K562 (cell line): ENCODE results near the gene RPL27A. TPM values are rescaled to one million over a fixed set of nuclear protein-coding genes. Genes with fewer than 3 reads are reported as not detected.
A peak's percentile ranks its signal among the peaks of the same experiment; 100 is the strongest.

Source experiments
- ATAC-seq: fragments of 200-7000 bp; cut with Tn5 transposase; 3 replicates; pipeline ENCODE4 v1.9.1; 2020; ENCODE audit warnings: moderate library complexity
- BruUV-seq: library from RNA; stranded (reverse); fragments of 400-500 nt; replicated peaks from 2 replicates; lab custom pipeline; 2021; lab: Mats Ljungman, UMichigan
- CTCF ChIA-PET: fragments of 300-600 bp; formaldehyde crosslinking; extraction: SDS; loops from one replicate; lab custom pipeline; 2021; ENCODE audit warnings: low intra/inter-chr PET ratio; lab: Yijun Ruan, JAX
- POLR2A ChIA-PET: fragments of 300-600, 350-650 bp; sonication (Branson Sonifier 250); formaldehyde crosslinking; extraction: SDS; loops from one replicate; lab custom pipeline; 2021; ENCODE audit warnings: antibody characterized with exemption, inconsistent platforms; lab: Yijun Ruan, JAX
- DNase-seq, 4 experiments: peaks; one replicate each; pipeline versions ENCODE4 v3.0.0 to v3.0.0-alpha.2; 2011 to 2018; ENCODE audit warnings: low spot score in 3 of 4, mixed read lengths in 3 of 4; ENCODE audit errors: extremely low read depth in 1 of 4
- FAIRE-seq: peaks from 2 replicates; lab custom pipeline; 2011; peaks lifted over from hg19 to GRCh38; lab: Jason Lieb, UNC
- H2AFZ ChIP-seq: 2 replicates; pipeline ENCODE4 v1.6.0; 2011; ENCODE audit warnings: low read depth, low read length, control low read depth, inconsistent platforms
- H3K27ac ChIP-seq: fragments of 200-600 bp; 3 replicates; pipeline ENCODE4 v1.8.0; 2011; ENCODE audit warnings: low read depth, mild to moderate bottlenecking, control low read depth, inconsistent platforms, low read length, moderate library complexity, mixed read lengths; ENCODE audit errors: extremely low read depth
- H3K27me3 ChIP-seq, 2 experiments: fragments of 300-600 bp in 1 of 2; 2 replicates in 1 of 2; 3 replicates in 1 of 2; pipeline versions ENCODE4 v1.6.0 to v1.8.0; 2011; ENCODE audit warnings: inconsistent platforms in 2 of 2, low read length in 2 of 2, mild to moderate bottlenecking in 1 of 2, mixed read lengths in 1 of 2, moderate library complexity in 1 of 2; ENCODE audit not compliant: control insufficient read depth in 2 of 2, insufficient read depth in 2 of 2
- H3K36me3 ChIP-seq: fragments of 300-600 bp; 3 replicates; pipeline ENCODE4 v1.8.0; 2011; ENCODE audit warnings: mild to moderate bottlenecking, low read length, inconsistent platforms; ENCODE audit not compliant: control insufficient read depth, insufficient read depth
- H3K4me1 ChIP-seq, 2 experiments: fragments of 200-600 bp in 1 of 2; replicated peaks in 1 of 2; 2 replicates in 1 of 2; 3 replicates in 1 of 2; pipeline versions ENCODE4 v1.5.1 to v1.8.0; 2011; ENCODE audit warnings: inconsistent platforms in 2 of 2, low read length in 2 of 2, mild to moderate bottlenecking in 1 of 2, mixed read lengths in 1 of 2, moderate library complexity in 1 of 2; ENCODE audit not compliant: control insufficient read depth in 2 of 2, insufficient read depth in 2 of 2
- H3K4me2 ChIP-seq: 2 replicates; pipeline ENCODE4 v1.6.1; 2011; ENCODE audit warnings: low read length, control low read depth, inconsistent platforms, mixed read lengths; ENCODE audit not compliant: insufficient read depth
- H3K4me3 ChIP-seq: fragments of 200-600 bp; sonication (generic), shearing (Covaris generic); 2 replicates; pipeline ENCODE4 v1.5.1; 2016; ENCODE audit warnings: control low read depth, inconsistent platforms
- H3K79me2 ChIP-seq: fragments of 200-600 bp; 3 replicates; pipeline ENCODE4 v1.8.0; 2011; ENCODE audit warnings: low read length, inconsistent platforms; ENCODE audit not compliant: control insufficient read depth, insufficient read depth
- H3K9ac ChIP-seq, 2 experiments: 2 replicates each; pipeline versions ENCODE4 v1.6.0 to v1.6.1; 2011; ENCODE audit warnings: low read depth in 2 of 2, low read length in 2 of 2, control low read depth in 1 of 2, inconsistent platforms in 1 of 2, mild to moderate bottlenecking in 1 of 2, mixed read lengths in 1 of 2; ENCODE audit not compliant: insufficient read depth in 1 of 2
- H3K9me1 ChIP-seq: one replicate; pipeline ENCODE4 v1.6.0; 2011; ENCODE audit warnings: inconsistent platforms, mild to moderate bottlenecking, low read length, moderate library complexity; ENCODE audit not compliant: control insufficient read depth, insufficient read depth
- H3K9me3 ChIP-seq: replicated peaks from 2 replicates; pipeline ENCODE4 v1.5.1; 2011; ENCODE audit warnings: low read depth, low read length, inconsistent platforms; ENCODE audit not compliant: control insufficient read depth, insufficient read depth
- H4K20me1 ChIP-seq: replicated peaks from 2 replicates; pipeline ENCODE4 v1.6.1; 2011; ENCODE audit warnings: low read length, inconsistent platforms, mixed read lengths; ENCODE audit not compliant: control insufficient read depth, insufficient read depth
- GATAD2A ChIP-seq: fragments of 450-650 bp; IDR thresholded peaks from 2 replicates; pipeline ENCODE4 v1.6.1; 2017
- KDM2B ChIP-seq: fragments of 250-450 bp; sonication (Bioruptor Pico); IDR thresholded peaks from 2 replicates; pipeline ENCODE4 v1.8.0; 2021; ENCODE audit warnings: mild to moderate bottlenecking, moderate library complexity
- KLF16 ChIP-seq: IDR thresholded peaks from 2 replicates; pipeline ENCODE4 v1.6.1; 2016; ENCODE audit warnings: antibody characterized with exemption
- PHB2 ChIP-seq: fragments of 450-650 bp; IDR thresholded peaks from 2 replicates; pipeline ENCODE4 v1.6.1; 2017; ENCODE audit warnings: low read depth
- POLR2AphosphoS2 ChIP-seq: IDR thresholded peaks from 2 replicates; pipeline ENCODE4 v1.6.1; 2012; ENCODE audit warnings: low read length, improper control_type of control experiment
- PPARD ChIP-seq: fragments of 250-450 bp; sonication (Bioruptor Pico); IDR thresholded peaks from 2 replicates; pipeline ENCODE4 v1.8.0; 2022; ENCODE audit warnings: inconsistent platforms, mild to moderate bottlenecking, moderate library complexity
- RBFOX2 ChIP-seq: fragments of 200-400 bp; formaldehyde crosslinking; IDR thresholded peaks from 2 replicates; pipeline ENCODE4 v1.6.1; 2017; ENCODE audit warnings: low read depth, mild to moderate bottlenecking, low read length, moderate library complexity
- SNAPC5 ChIP-seq: fragments of 250-450 bp; sonication (Bioruptor Pico); IDR thresholded peaks from 2 replicates; pipeline ENCODE4 v1.8.0; 2021; ENCODE audit warnings: moderate library complexity, mild to moderate bottlenecking, inconsistent platforms
- SPI1 ChIP-seq: IDR thresholded peaks from 2 replicates; pipeline ENCODE4 v1.6.1; 2011; ENCODE audit warnings: low read depth, low read length, control low read depth, borderline replicate concordance
- SUPT5H ChIP-seq: fragments of 450-650 bp; IDR thresholded peaks from 2 replicates; pipeline ENCODE4 v1.6.1; 2016
- ZNF324 ChIP-seq: fragments of 250-450 bp; sonication (Bioruptor Pico); IDR thresholded peaks from 2 replicates; pipeline ENCODE4 v1.4.0; 2020; ENCODE audit warnings: mild to moderate bottlenecking
- ZNF561 ChIP-seq: fragments of 450-650 bp; formaldehyde crosslinking; conservative IDR thresholded peaks from 2 replicates; pipeline ENCODE4 v1.4.0; 2020; ENCODE audit warnings: mild to moderate bottlenecking, moderate library complexity
- WGBS: fragments of 100-300 bp; shearing (Covaris generic); methylation state at CpG from one replicate; pipeline ENCODE4 v1.1.6; 2016; ENCODE audit warnings: low coverage, mixed read lengths; ENCODE audit not compliant: insufficient coverage; ENCODE audit errors: missing lambda C conversion rate; 5-methylcytosine and 5-hydroxymethylcytosine counted together
- in situ Hi-C: fragments of 300-500 bp; cut with MboI; formaldehyde crosslinking; loops from 4 replicates; pipeline ENCODE4 v1.15.0; 2018; ENCODE audit warnings: inconsistent platforms, mixed read lengths
- intact Hi-C: fragments of 100-400 bp; cut with micrococcal nuclease; formaldehyde crosslinking; loops from 2 replicates; pipeline ENCODE4 v1.14.2; 2022
- polyA plus RNA-seq, 8 experiments: library from polyadenylated mRNA; depleted of rRNA in 4 of 8; stranded (reverse) in 5 of 8; unstranded in 3 of 8; fragments of >200 nt; fragmentation: Nextera tagmentation in 2 of 8; fragmentation: Illumina TruSeq in 1 of 8; extraction: Ambion mirVana in 2 of 8; extraction: Trizol in 1 of 8; gene quantifications; 2 replicates each; pipeline versions ENCODE4 v1.2.1 to v1.2.3, GENCODE V29; 2011 to 2014; ENCODE audit warnings: inconsistent platforms in 1 of 8, missing spikeins in 1 of 8
- total RNA-seq, 7 experiments: library from RNA; depleted of rRNA in 6 of 7; stranded (reverse); fragments of >200 nt in 6 of 7; fragmentation: Illumina TruSeq in 2 of 7; extraction: Trizol in 2 of 7; gene quantifications; 2 replicates each; pipeline versions ENCODE4 v1.2.1 to v1.2.3, GENCODE V29; 2011 to 2021; ENCODE audit warnings: low replicate concordance in 1 of 7

Gene RPL27A
- total and polyA plus RNA-seq, 9 of the 15 experiments (the other 6 are each of a cell fraction or from before 2014, with no cell fraction given): 790 to 4,241 (median 2,267) TPM

- TF ChIP-seq ZNF324 (CRISPR knock-in tag) (no peak), PHB2 (no peak), KDM2B (CRISPR knock-in tag) (no peak), PPARD (CRISPR knock-in tag) (no peak), SNAPC5 (CRISPR knock-in tag) (no peak), RBFOX2 (peak; percentile 51; the same call in 1 of the 2 replicates), ZNF561 (CRISPR knock-in tag) (no peak), KLF16 (no peak), GATAD2A (no peak)
- TF ChIP-seq, all 486 proteins: peak for 5
Measured at GRCh38 chr11:8684600-8685290, 2.2 kb downstream of the RPL27A start (continued).

- intact Hi-C loops (loop anchor here (5.0 kb wide), 1 partner anchor 127 kb away; a partner anchor contains a TSS), in situ Hi-C loops (no loop called here)
- no peaks in the 10 kb centered on the region for H3K9me1 ChIP-seq
- no peak for ATAC-seq
- TF ChIP-seq POLR2AphosphoS2 (peak; percentile 61; the same call in 1 of the 2 replicates), SUPT5H (0 out of 2 replicates have a peak, but pooled peaks have one; percentile 44), SPI1 (no peak)
- FAIRE-seq: no peak
- H3K4me1 ChIP-seq: peaks cover 15 to 18% of the 10 kb centered on the region in 2 experiments
- no peaks in the 10 kb centered on the region for H3K9me3 ChIP-seq
- 8% methylated on average over 7 of the region's 7 CpGs for WGBS
- peaks cover 65% of the 10 kb centered on the region for H3K36me3 ChIP-seq
- peak overlapping the region; percentile 97 for H3K4me3 ChIP-seq
- H3K9ac ChIP-seq: peak overlapping the region; percentile 87 to 100
- no TSS peak for BruUV-seq
- peaks cover 74% of the 10 kb centered on the region for H3K79me2 ChIP-seq
- peaks cover 21% of the 10 kb centered on the region for H4K20me1 ChIP-seq
- ChIA-PET POLR2A (interaction anchor here (0.6 to 1.5 kb wide), 5 partner anchors 16 to 370 kb away, joined by 3 to 4 read pairs (median 3); no protein-coding TSS in a partner anchor), CTCF (no interaction called here)
- H3K27ac ChIP-seq: peak overlapping the region; percentile 96
- no peaks in the 10 kb centered on the region for H3K27me3 ChIP-seq
- DNase-seq: no peak
- no peak overlapping the region for H2AFZ ChIP-seq
- H3K4me2 ChIP-seq: peak overlapping the region; percentile 100
Measured at GRCh38 chr11:8685306-8685705, 2.7 kb downstream of the RPL27A start.
